ENCODE results near the gene GARIN5A.

GARIN5A gene

GRCh38 chr19:50437862-50438449 is 38.7 kb downstream of the GARIN5A start:
- Histone ChIP-seq H3K4me1 (ENCODE audit: control insufficient read depth, insufficient read depth, low read length) (no peaks in the 10 kb centered on the region), H3K4me3 (ENCODE audit: low read length) (no peak overlapping the region), H3K9me3 (replicated peaks; ENCODE audit: low read length) (no peaks in the 10 kb centered on the region), H3K36me3 (ENCODE audit: insufficient read depth, low read length) (no peaks in the 10 kb centered on the region), H3K27me3 (ENCODE audit: control insufficient read depth, insufficient read depth, low read length) (peaks cover 22% of the 10 kb centered on the region), H3K4me2 (ENCODE audit: low read length) (no peak overlapping the region), H3K9ac (ENCODE audit: low read depth, low read length) (no peak overlapping the region)

GRCh38 chr19:50435627-50436026 is 41.0 kb downstream of the GARIN5A start:
- H3K27me3 ChIP-seq (ENCODE audit: control insufficient read depth, insufficient read depth, low read length): peaks cover 38% of the 10 kb centered on the region
- H3K4me2 ChIP-seq (ENCODE audit: low read length): no peak overlapping the region
- no peaks in the 10 kb centered on the region for H3K9me3 ChIP-seq (replicated peaks; ENCODE audit: low read length)
- no peak overlapping the region for H3K9ac ChIP-seq (ENCODE audit: low read depth, low read length)
- H3K4me1 ChIP-seq (ENCODE audit: control insufficient read depth, insufficient read depth, low read length): peaks cover 5% of the 10 kb centered on the region
- no peak overlapping the region for H3K4me3 ChIP-seq (ENCODE audit: low read length)
- no peaks in the 10 kb centered on the region for H3K36me3 ChIP-seq (ENCODE audit: insufficient read depth, low read length)

DNA sequence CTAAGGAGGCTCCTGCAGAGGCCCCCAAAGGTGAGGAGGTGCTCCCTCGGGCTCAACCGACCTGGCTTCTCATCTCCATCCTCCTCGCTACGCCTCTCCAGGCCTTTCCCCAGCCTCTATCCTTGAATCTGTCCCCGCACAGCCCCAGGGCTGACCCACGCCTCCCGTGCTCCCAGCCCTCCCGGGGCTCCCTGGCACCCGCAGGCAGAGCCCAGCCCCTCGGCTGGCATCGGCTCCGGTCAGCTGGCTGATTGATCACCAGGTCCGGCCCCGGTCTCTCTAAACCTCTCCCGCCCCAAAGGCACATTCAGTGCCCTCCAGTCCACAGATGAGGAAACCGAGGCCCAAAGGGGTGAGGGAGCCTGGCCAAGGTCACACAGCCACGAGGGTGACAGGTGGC is 41.4 kb downstream of the GARIN5A start:
- Histone ChIP-seq H3K27me3 (ENCODE audit: control insufficient read depth, insufficient read depth, low read length) (peaks cover 40% of the 10 kb centered on the region), H3K4me3 (ENCODE audit: low read length) (no peak overlapping the region), H3K9ac (ENCODE audit: low read depth, low read length) (no peak overlapping the region), H3K9me3 (replicated peaks; ENCODE audit: low read length) (no peaks in the 10 kb centered on the region), H3K36me3 (ENCODE audit: insufficient read depth, low read length) (no peaks in the 10 kb centered on the region), H3K4me1 (ENCODE audit: control insufficient read depth, insufficient read depth, low read length) (peaks cover 5% of the 10 kb centered on the region), H3K4me2 (ENCODE audit: low read length) (no peak overlapping the region)

GRCh38 chr19:50434525-50434924 is 42.1 kb downstream of the GARIN5A start:
- Histone ChIP-seq H3K36me3 (ENCODE audit: insufficient read depth, low read length) (no peaks in the 10 kb centered on the region), H3K4me3 (ENCODE audit: low read length) (no peak overlapping the region), H3K4me1 (ENCODE audit: control insufficient read depth, insufficient read depth, low read length) (peaks cover 5% of the 10 kb centered on the region), H3K27me3 (ENCODE audit: control insufficient read depth, insufficient read depth, low read length) (peaks cover 44% of the 10 kb centered on the region), H3K4me2 (ENCODE audit: low read length) (no peak overlapping the region), H3K9me3 (replicated peaks; ENCODE audit: low read length) (no peaks in the 10 kb centered on the region), H3K9ac (ENCODE audit: low read depth, low read length) (no peak overlapping the region)

DNA sequence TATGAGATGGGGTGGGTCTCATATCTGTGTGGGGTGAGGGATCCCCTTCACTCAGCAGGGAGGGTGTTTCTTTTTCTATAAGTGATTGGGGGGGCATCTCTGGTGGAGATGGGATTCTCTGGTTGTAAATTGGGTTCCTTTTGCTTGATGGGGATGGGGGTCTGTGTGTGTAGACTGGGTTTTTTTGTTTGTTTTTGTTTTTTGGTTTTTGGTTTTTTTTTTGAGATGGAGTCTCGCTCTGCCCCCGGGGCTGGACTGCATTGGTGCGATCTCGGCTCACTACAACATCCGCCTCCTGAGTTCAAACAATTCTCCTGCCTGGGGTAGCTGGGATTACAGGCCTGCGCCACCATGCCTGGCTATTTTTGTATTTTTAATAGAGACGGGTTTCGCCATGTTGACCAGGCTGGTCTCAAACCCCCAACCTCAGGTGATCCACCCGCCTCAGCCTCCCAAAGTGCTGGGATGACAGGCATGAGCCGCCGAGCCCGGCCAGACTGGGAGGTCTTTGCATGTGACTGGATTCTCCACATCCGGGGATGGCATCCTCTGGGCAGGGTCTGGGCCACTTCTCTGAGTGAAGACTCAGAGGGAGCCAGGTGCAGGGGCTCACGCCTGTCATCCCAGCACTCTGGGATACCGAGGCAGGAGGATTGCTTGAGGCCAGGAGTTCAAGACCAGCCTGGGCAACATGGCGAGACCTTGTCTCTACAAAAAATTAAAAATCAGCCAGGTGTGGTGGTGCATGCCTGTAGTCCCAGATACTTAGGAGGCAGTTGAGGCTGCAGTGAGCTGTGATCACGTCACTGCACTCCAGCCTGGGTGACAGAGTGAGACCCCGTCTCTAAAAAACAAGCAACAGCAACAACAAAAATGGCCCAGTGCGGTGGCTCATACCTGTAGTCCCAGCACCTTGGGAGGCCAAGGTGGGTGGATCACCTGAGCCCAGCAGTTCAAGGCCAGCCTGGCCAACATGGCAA is 43.2 kb downstream of the GARIN5A start:
- H3K4me2 ChIP-seq (ENCODE audit: low read length): no peak overlapping the region
- H3K27me3 ChIP-seq (ENCODE audit: control insufficient read depth, insufficient read depth, low read length): peaks cover 47% of the 10 kb centered on the region
- no peaks in the 10 kb centered on the region for H3K36me3 ChIP-seq (ENCODE audit: insufficient read depth, low read length)
- peaks cover 5% of the 10 kb centered on the region for H3K4me1 ChIP-seq (ENCODE audit: control insufficient read depth, insufficient read depth, low read length)
- no peaks in the 10 kb centered on the region for H3K9me3 ChIP-seq (replicated peaks; ENCODE audit: low read length)
- H3K9ac ChIP-seq (ENCODE audit: low read depth, low read length): no peak overlapping the region
- H3K4me3 ChIP-seq (ENCODE audit: low read length): no peak overlapping the region

- no peaks in the 10 kb centered on the region for H3K36me3 ChIP-seq (ENCODE audit: insufficient read depth, low read length)
- H3K27me3 ChIP-seq (ENCODE audit: control insufficient read depth, insufficient read depth, low read length): peaks cover 51% of the 10 kb centered on the region
- peak within 1 kb of the TSS; percentile 26 for H3K9ac ChIP-seq (ENCODE audit: low read depth, low read length)
- peak within 1 kb of the TSS; percentile 93 for H3K4me2 ChIP-seq (ENCODE audit: low read length)
- H3K9me3 ChIP-seq (replicated peaks; ENCODE audit: low read length): no peaks in the 10 kb centered on the region
- peak within 1 kb of the TSS; percentile 67 for H3K4me3 ChIP-seq (ENCODE audit: low read length)
- peaks cover 10% of the 10 kb centered on the region for H3K4me1 ChIP-seq (ENCODE audit: control insufficient read depth, insufficient read depth, low read length)
Measured at GRCh38 chr19:50432221-50433028, 44.2 kb downstream of the GARIN5A start, which contains the start of gene MYBPC2. MYBPC2 (plus strand) TSS chr19:50432892; CDS start chr19:50432954, 62 bp downstream.

DNA sequence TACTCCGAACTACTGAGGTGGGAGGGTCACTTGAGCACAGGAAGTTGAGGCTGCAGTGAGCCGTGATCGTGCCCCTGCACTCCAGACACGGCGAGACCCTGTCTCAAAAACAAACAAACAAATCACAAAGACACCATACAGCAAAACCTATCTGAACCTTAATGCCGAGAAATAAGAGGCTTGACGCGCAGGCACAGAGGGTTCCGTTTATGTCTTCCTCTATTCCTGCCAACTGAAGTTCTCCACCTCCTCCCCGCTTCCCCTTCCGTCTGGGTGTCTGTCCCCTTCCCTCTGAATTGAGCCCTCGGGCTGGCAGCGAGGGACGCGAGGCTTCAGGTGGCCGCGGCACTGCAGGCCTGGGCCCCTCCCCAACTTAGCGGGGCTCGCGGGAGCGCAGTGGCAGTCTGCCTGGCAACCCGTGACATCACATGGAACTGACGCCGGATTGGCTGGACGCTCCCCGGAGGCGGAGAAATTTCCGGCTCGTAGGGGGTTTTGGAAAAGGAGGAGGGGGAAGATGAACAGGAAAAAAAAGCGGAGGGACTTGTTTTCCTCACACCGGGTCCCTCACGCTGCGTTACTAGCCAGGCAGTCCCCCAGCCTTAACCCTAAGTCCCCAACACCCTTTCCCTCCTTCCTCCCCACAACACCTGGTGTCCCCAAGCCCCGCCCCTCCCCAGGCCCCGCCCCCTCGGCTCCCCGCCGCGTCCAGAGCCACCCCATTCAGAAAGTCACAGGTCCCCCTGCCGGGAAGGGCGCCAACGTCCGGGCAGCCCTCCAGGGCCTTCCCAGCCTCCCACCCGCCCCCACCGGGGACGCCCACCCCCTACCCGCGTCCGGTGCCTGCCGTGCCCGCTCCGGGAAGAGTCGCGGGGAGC is 45.1 kb downstream of the GARIN5A start:
- Histone ChIP-seq H3K36me3 (ENCODE audit: insufficient read depth, low read length) (no peaks in the 10 kb centered on the region), H3K4me3 (ENCODE audit: low read length) (peak overlapping the region; percentile 67), H3K9ac (ENCODE audit: low read depth, low read length) (peak overlapping the region; percentile 26), H3K4me1 (ENCODE audit: control insufficient read depth, insufficient read depth, low read length) (peaks cover 10% of the 10 kb centered on the region), H3K27me3 (ENCODE audit: control insufficient read depth, insufficient read depth, low read length) (peaks cover 45% of the 10 kb centered on the region), H3K9me3 (replicated peaks; ENCODE audit: low read length) (no peaks in the 10 kb centered on the region), H3K4me2 (ENCODE audit: low read length) (peak overlapping the region; percentile 93)

DNA sequence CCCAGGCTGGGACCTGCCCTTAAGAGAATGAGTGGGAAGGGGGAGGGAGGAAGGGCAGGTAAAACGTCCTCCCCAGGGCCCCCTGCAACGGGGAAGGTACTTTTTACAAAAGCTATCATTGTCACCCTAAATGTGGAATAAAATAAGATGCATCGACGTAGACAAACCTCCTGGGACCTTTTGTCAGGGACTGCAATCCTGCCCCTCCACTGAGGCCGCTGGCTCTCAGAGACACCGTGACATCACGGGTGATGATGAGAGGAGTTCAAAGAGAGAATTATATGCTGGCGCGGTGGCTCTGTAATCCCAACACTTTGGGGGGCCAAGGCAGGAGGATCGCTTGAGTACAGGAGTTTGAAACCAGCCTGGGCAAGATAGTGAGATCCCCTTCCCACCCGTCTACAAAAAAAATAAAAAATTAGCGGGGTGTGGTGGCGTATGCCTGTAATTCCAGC is 45.7 kb downstream of the GARIN5A start:
- H3K4me2 ChIP-seq (ENCODE audit: low read length): peak overlapping the region; percentile 93
- H3K9me3 ChIP-seq (replicated peaks; ENCODE audit: low read length): no peaks in the 10 kb centered on the region
- no peaks in the 10 kb centered on the region for H3K36me3 ChIP-seq (ENCODE audit: insufficient read depth, low read length)
- peaks cover 40% of the 10 kb centered on the region for H3K27me3 ChIP-seq (ENCODE audit: control insufficient read depth, insufficient read depth, low read length)
- H3K4me1 ChIP-seq (ENCODE audit: control insufficient read depth, insufficient read depth, low read length): peaks cover 10% of the 10 kb centered on the region
- peak overlapping the region; percentile 26 for H3K9ac ChIP-seq (ENCODE audit: low read depth, low read length)
- peak overlapping the region; percentile 67 for H3K4me3 ChIP-seq (ENCODE audit: low read length)

GRCh38 chr19:50428772-50429463 is 47.7 kb downstream of the GARIN5A start:
- Histone ChIP-seq H3K9me3 (replicated peaks; ENCODE audit: low read length) (no peaks in the 10 kb centered on the region), H3K36me3 (ENCODE audit: insufficient read depth, low read length) (no peaks in the 10 kb centered on the region), H3K9ac (ENCODE audit: low read depth, low read length) (no peak overlapping the region), H3K4me3 (ENCODE audit: low read length) (no peak overlapping the region), H3K27me3 (ENCODE audit: control insufficient read depth, insufficient read depth, low read length) (peaks cover 33% of the 10 kb centered on the region), H3K4me2 (ENCODE audit: low read length) (no peak overlapping the region), H3K4me1 (ENCODE audit: control insufficient read depth, insufficient read depth, low read length) (peaks cover 10% of the 10 kb centered on the region)

DNA sequence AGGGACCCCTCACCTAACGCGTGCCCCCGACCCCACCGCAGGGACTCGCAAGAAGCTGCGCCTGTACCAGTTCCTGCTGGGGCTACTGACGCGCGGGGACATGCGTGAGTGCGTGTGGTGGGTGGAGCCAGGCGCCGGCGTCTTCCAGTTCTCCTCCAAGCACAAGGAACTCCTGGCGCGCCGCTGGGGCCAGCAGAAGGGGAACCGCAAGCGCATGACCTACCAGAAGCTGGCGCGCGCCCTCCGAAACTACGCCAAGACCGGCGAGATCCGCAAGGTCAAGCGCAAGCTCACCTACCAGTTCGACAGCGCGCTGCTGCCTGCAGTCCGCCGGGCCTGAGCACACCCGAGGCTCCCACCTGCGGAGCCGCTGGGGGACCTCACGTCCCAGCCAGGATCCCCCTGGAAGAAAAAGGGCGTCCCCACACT is 48.6 kb downstream of the GARIN5A start:
- H3K4me1 ChIP-seq (ENCODE audit: control insufficient read depth, insufficient read depth, low read length): peaks cover 10% of the 10 kb centered on the region
- peaks cover 30% of the 10 kb centered on the region for H3K27me3 ChIP-seq (ENCODE audit: control insufficient read depth, insufficient read depth, low read length)
- H3K4me3 ChIP-seq (ENCODE audit: low read length): no peak overlapping the region
- H3K36me3 ChIP-seq (ENCODE audit: insufficient read depth, low read length): no peaks in the 10 kb centered on the region
- peak overlapping the region; percentile 71 for H3K4me2 ChIP-seq (ENCODE audit: low read length)
- no peaks in the 10 kb centered on the region for H3K9me3 ChIP-seq (replicated peaks; ENCODE audit: low read length)
- H3K9ac ChIP-seq (ENCODE audit: low read depth, low read length): no peak overlapping the region

Data from skeletal muscle satellite cell (primary cell).